SU-DHL-6 (cell line): ENCODE results near the gene CTRB1.

Experiments used
- H2AFZ ChIP-seq: fragments of 200-600 bp; sonication (generic); 2 replicates; pipeline ENCODE4 v1.6.1; 2014; ENCODE audit warnings: low read depth, mild to moderate bottlenecking, moderate library complexity, mixed read lengths, antibody characterized with exemption, low read length; ENCODE audit not compliant: severe bottlenecking
- H3F3A ChIP-seq: fragments of 200-600 bp; shearing (Covaris generic); 2 replicates; pipeline ENCODE4 v1.6.0; 2016; ENCODE audit warnings: antibody characterized with exemption, mild to moderate bottlenecking; ENCODE audit not compliant: insufficient read depth
- H3K27ac ChIP-seq: fragments of 200-600 bp; sonication (generic); 2 replicates; pipeline ENCODE4 v1.5.1; 2016; ENCODE audit warnings: low read depth, mild to moderate bottlenecking, low read length, moderate library complexity, mixed read lengths
- H3K27me3 ChIP-seq: fragments of 200-600 bp; sonication (generic), shearing (Covaris generic); 2 replicates; pipeline ENCODE4 v1.6.0; 2014; ENCODE audit warnings: mild to moderate bottlenecking, low read length
- H3K36me3 ChIP-seq: fragments of 200-600 bp; sonication (generic); 2 replicates; pipeline ENCODE4 v1.6.1; 2014; ENCODE audit warnings: mild to moderate bottlenecking, low read length, mixed read lengths
- H3K4me2 ChIP-seq: fragments of 300-600, 200-600 bp; shearing (Covaris generic), sonication (generic); 2 replicates; pipeline ENCODE4 v1.6.0; 2014; ENCODE audit warnings: low read length, low read depth, mild to moderate bottlenecking; ENCODE audit not compliant: poor library complexity, severe bottlenecking
- H3K4me3 ChIP-seq: fragments of 200-600 bp; sonication (generic); 2 replicates; pipeline ENCODE4 v1.5.1; 2014; ENCODE audit warnings: antibody characterized with exemption, low read length, mild to moderate bottlenecking, mixed read lengths; ENCODE audit not compliant: insufficient read depth, poor library complexity, severe bottlenecking
- H3K79me2 ChIP-seq: fragments of 200-600 bp; sonication (generic); 2 replicates; pipeline ENCODE4 v1.6.1; 2014; ENCODE audit warnings: mild to moderate bottlenecking, low read length, moderate library complexity; ENCODE audit not compliant: insufficient read depth
- H3K9ac ChIP-seq: fragments of 200-600 bp; sonication (generic); 2 replicates; pipeline ENCODE4 v1.7.0; 2014; ENCODE audit warnings: mild to moderate bottlenecking, low read length
- H3K9me2 ChIP-seq: fragments of 200-600 bp; sonication (generic); replicated peaks from 2 replicates; pipeline ENCODE4 v1.6.1; 2014; ENCODE audit warnings: low read length; ENCODE audit not compliant: insufficient read depth
- H3K9me3 ChIP-seq: fragments of 200-600 bp; sonication (generic); 2 replicates; pipeline ENCODE4 v1.6.1; 2014; ENCODE audit warnings: low read length, mixed read lengths; ENCODE audit not compliant: insufficient read depth
- H4K20me1 ChIP-seq: fragments of 200-600 bp; sonication (generic); 2 replicates; pipeline ENCODE4 v1.6.1; 2014; ENCODE audit warnings: low read depth, mild to moderate bottlenecking, antibody characterized with exemption, low read length, moderate library complexity, mixed read lengths
- CTCF ChIP-seq: fragments of 200-600 bp; sonication (generic); IDR thresholded peaks from one replicate; pipeline ENCODE4 v1.5.1; 2017; ENCODE audit warnings: antibody characterized with exemption, mild to moderate bottlenecking, low read length, moderate library complexity; ENCODE audit not compliant: insufficient read depth, poor library complexity, severe bottlenecking
- EZH2phosphoT487 ChIP-seq: fragments of 200-600 bp; sonication (generic), shearing (Covaris generic); conservative IDR thresholded peaks from 2 replicates; pipeline ENCODE4 v1.6.1; 2018; ENCODE audit warnings: mild to moderate bottlenecking, antibody characterized with exemption, low read length, moderate library complexity, mixed read lengths

The CTRB1 gene

GRCh38 chr16:75262104-75262799 is 43.5 kb downstream of the CTRB1 start:
- Histone ChIP-seq H3K4me2 (no peak overlapping the region), H3K4me3 (no peak overlapping the region), H3F3A (no peaks in the 10 kb centered on the region), H3K27ac (no peak overlapping the region), H3K36me3 (no peaks in the 10 kb centered on the region), H3K9me2 (no peaks in the 10 kb centered on the region), H3K27me3 (no peaks in the 10 kb centered on the region), H3K9ac (no peak overlapping the region), H3K79me2 (no peaks in the 10 kb centered on the region), H4K20me1 (no peaks in the 10 kb centered on the region), H3K9me3 (no peaks in the 10 kb centered on the region), H2AFZ (no peak overlapping the region)
- TF ChIP-seq EZH2phosphoT487 = no peak
- TF ChIP-seq CTCF = no peak

- no peaks in the 10 kb centered on the region for H3K9me3 ChIP-seq
- no peak overlapping the region for H3K4me3 ChIP-seq
- H3K27me3 ChIP-seq = no peaks in the 10 kb centered on the region
- H3K36me3 ChIP-seq = no peaks in the 10 kb centered on the region
- H4K20me1 ChIP-seq = no peaks in the 10 kb centered on the region
- no peaks in the 10 kb centered on the region for H3K79me2 ChIP-seq
- H3F3A ChIP-seq = no peaks in the 10 kb centered on the region
- TF ChIP-seq EZH2phosphoT487 (no peak), CTCF (no peak)
- H2AFZ ChIP-seq = no peak overlapping the region
- H3K4me2 ChIP-seq = no peak overlapping the region
- no peak overlapping the region for H3K9ac ChIP-seq
- H3K27ac ChIP-seq = no peak overlapping the region
- no peaks in the 10 kb centered on the region for H3K9me2 ChIP-seq
These were observed 44.0 kb downstream of the CTRB1 start for GRCh38 chr16:75262800-75263127.

GRCh38 chr16:75263291-75263962 is 44.6 kb downstream of the CTRB1 start:
- Histone ChIP-seq H3K27me3 (no peaks in the 10 kb centered on the region), H3K27ac (no peak overlapping the region), H3K9me3 (no peaks in the 10 kb centered on the region), H3K4me2 (no peak overlapping the region), H3K9me2 (no peaks in the 10 kb centered on the region), H3K4me3 (no peak overlapping the region), H3K36me3 (no peaks in the 10 kb centered on the region), H4K20me1 (no peaks in the 10 kb centered on the region), H3K9ac (no peak overlapping the region), H2AFZ (no peak overlapping the region), H3F3A (no peaks in the 10 kb centered on the region), H3K79me2 (no peaks in the 10 kb centered on the region)
- TF ChIP-seq CTCF = no peak
- no peak for TF ChIP-seq EZH2phosphoT487
